Measurements from ENCODE around the gene MCF2L2.
"Not testable (repeated sequence)": the region's sequence is repeated elsewhere in the genome, so short reads cannot be mapped to it uniquely, and the experiment has no call there.

The MCF2L2 gene

GRCh38 chr3:183428447-183429211, at the start of gene MCF2L2:
TSS of gene MCF2L2 (minus strand) at chr3:183428619. CDS start at chr3:183427977, 642 bp downstream.
- FAIRE-seq: no peak

- no peak for FAIRE-seq
These were observed 49.5 kb upstream of the MCF2L2 start for GRCh38 chr3:183477801-183478456.

- not testable (repeated sequence) for FAIRE-seq
These were observed 47.3 kb upstream of the MCF2L2 start for GRCh38 chr3:183475764-183476162.

- FAIRE-seq: no peak
These were observed 46.8 kb upstream of the MCF2L2 start for GRCh38 chr3:183475016-183475763.

- no peak for FAIRE-seq
These were observed 45.5 kb upstream of the MCF2L2 start for GRCh38 chr3:183473969-183474368.

GRCh38 chr3:183472155-183472554, 43.7 kb upstream of the MCF2L2 start:
- FAIRE-seq: no peak

- no peak for FAIRE-seq
These were observed 40.0 kb upstream of the MCF2L2 start for GRCh38 chr3:183468424-183468823.

GRCh38 chr3:183466575-183466974, 38.2 kb upstream of the MCF2L2 start:
- FAIRE-seq: no peak

GRCh38 chr3:183465710-183466109, 37.3 kb upstream of the MCF2L2 start:
- FAIRE-seq: not testable (repeated sequence)

- no peak for FAIRE-seq
These were observed 36.1 kb upstream of the MCF2L2 start for GRCh38 chr3:183464480-183464879.

GRCh38 chr3:183460081-183461055, 31.9 kb upstream of the MCF2L2 start:
- no peak for FAIRE-seq

GRCh38 chr3:183455089-183455488, 26.7 kb upstream of the MCF2L2 start:
- FAIRE-seq: no peak

- FAIRE-seq: no peak
These were observed 25.6 kb upstream of the MCF2L2 start for GRCh38 chr3:183454064-183454463.

GRCh38 chr3:183449791-183450190, 21.4 kb upstream of the MCF2L2 start:
- no peak for FAIRE-seq

GRCh38 chr3:183449391-183449790, 21.0 kb upstream of the MCF2L2 start:
- no peak for FAIRE-seq

- FAIRE-seq: no peak
These were observed 20.1 kb upstream of the MCF2L2 start for GRCh38 chr3:183448369-183449128.

- FAIRE-seq: no peak
These were observed 19.0 kb upstream of the MCF2L2 start for GRCh38 chr3:183447206-183448001.

- FAIRE-seq: no peak
These were observed 18.4 kb upstream of the MCF2L2 start for GRCh38 chr3:183446838-183447205.

GRCh38 chr3:183444748-183445147, 16.3 kb upstream of the MCF2L2 start:
- no peak for FAIRE-seq
